ENCODE data around the gene TAF1L. TPM values are rescaled to one million over a fixed set of nuclear protein-coding genes. Genes with fewer than 3 reads are reported as not detected.

TAF1L gene
- polyA plus RNA-seq, 1 experiment, result not detected

DNA sequence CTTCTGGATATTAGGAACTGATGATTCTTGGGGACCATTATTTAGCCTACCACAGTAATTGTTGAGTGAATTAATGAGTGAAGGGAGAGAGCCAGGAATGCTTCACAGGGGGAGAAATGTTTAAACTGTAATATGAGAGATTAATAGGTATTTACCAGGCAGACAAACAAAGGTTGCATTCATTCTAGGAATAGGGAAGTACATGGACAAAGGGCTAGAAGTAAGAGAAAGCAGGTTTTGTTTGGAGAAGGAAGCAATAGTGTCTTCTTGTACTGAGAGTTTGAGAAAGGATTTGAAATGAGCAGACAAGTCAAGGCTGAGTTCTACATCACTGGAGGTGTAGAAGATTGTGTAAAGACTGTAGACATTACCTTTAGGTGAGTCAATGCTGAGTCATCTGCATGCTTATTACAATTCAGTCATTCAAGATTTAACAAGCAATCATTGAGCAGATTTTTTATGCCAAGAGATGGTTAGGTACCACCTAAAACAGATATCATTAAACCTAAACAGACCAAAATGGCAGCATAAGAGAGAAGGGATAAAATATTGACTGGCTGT, 8.0 kb downstream of the TAF1L start:
- CTCF ChIA-PET, result no interaction called here
- no peak overlapping the region for H3K27ac ChIP-seq (ENCODE audit: low read depth, low read length)
- DNase-seq (ENCODE audit: low read depth, low spot score), result no peak
- POLR2A ChIA-PET, result no interaction called here
- no peaks in the 10 kb centered on the region for H3K9me3 ChIP-seq (ENCODE audit: control insufficient read depth, insufficient read depth, low read length)
- H3K27me3 ChIP-seq (ENCODE audit: control insufficient read depth, insufficient read depth, low read length), result no peaks in the 10 kb centered on the region
- TF ChIP-seq, protein P1, sequence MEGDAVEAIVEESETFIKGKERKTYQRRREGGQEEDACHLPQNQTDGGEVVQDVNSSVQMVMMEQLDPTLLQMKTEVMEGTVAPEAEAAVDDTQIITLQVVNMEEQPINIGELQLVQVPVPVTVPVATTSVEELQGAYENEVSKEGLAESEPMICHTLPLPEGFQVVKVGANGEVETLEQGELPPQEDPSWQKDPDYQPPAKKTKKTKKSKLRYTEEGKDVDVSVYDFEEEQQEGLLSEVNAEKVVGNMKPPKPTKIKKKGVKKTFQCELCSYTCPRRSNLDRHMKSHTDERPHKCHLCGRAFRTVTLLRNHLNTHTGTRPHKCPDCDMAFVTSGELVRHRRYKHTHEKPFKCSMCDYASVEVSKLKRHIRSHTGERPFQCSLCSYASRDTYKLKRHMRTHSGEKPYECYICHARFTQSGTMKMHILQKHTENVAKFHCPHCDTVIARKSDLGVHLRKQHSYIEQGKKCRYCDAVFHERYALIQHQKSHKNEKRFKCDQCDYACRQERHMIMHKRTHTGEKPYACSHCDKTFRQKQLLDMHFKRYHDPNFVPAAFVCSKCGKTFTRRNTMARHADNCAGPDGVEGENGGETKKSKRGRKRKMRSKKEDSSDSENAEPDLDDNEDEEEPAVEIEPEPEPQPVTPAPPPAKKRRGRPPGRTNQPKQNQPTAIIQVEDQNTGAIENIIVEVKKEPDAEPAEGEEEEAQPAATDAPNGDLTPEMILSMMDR (IDR thresholded peaks at IDR 0.05; ENCODE audit: low read depth, low read length), result no peak
- no peak overlapping the region for H3K4me3 ChIP-seq (ENCODE audit: low read depth, low read length)

DNA sequence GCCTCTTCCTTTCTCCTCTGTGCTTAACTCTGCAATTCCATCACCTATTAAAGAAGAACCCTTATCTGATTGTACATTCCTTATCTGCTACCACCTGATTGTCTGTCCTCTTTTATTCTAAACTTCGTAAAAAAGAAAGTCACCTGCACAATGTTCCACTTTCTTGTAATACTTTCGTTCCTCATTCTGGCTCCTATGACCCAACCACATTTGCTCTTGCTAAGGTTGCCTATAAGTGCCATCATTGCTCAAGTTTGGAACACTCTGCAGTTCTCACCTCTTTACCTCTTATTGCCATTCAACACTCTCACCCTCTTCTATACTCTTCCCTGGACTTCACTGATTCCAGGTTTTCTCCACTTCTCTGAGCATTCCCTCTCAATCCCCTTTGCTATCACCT, 10.1 kb downstream of the TAF1L start:
- POLR2A ChIA-PET, result no interaction called here
- TF ChIP-seq, protein P1 (IDR thresholded peaks at IDR 0.05; ENCODE audit: low read depth, low read length), result no peak

DNA sequence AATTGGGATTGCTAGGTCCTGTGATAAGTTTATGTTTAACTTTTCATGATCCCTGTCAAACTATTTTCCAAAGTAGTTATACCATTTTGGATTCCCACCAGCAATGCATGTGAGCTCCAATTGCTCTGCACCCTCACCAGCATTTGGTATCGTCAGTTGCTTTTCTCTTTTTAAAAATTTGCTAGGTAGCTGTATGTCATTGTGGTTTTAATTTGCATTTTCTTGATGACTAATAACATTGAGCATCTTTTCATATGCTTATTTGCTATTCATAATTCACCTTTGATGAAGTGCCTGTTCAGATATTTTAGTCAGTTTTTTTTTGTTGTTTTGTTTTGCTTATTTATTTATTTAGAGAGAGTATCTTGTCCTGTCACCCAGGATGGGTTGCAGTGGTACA, 12.5 kb downstream of the TAF1L start:
- POLR2A ChIA-PET, result no interaction called here
- TF ChIP-seq, protein P1 (IDR thresholded peaks at IDR 0.05; ENCODE audit: low read depth, low read length), result no peak
- H3K27ac ChIP-seq (ENCODE audit: low read depth, low read length), result no peak overlapping the region

More for the DNA sequence above, 10.1 kb downstream of the TAF1L start:
- Histone ChIP-seq H3K4me3 (ENCODE audit: low read depth, low read length) (no peak overlapping the region), H3K27ac (ENCODE audit: low read depth, low read length) (no peak overlapping the region), H3K9me3 (ENCODE audit: control insufficient read depth, insufficient read depth, low read length) (no peaks in the 10 kb centered on the region), H3K27me3 (ENCODE audit: control insufficient read depth, insufficient read depth, low read length) (no peaks in the 10 kb centered on the region)
- DNase-seq (ENCODE audit: low read depth, low spot score), result no peak
- CTCF ChIA-PET, result no interaction called here

DNA sequence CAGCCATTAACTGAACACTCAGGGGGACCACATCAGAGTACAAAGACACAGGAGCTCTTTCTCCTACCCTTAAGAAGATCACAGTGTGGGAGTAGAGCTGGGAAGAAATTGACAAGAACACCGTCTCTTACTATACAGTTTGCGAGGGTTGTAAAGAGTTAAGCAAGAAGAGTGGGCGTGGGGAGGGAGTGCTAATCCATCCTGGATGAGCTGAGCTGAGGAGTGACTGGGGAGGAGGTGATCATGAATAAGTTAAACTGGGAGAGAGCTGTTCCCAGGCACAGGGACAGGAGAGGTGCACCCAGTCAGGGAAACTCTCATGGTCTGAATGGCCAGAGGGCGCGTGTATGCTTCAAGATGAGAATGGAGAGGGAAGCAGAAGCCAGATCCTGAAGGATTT, 17.2 kb downstream of the TAF1L start:
- POLR2A ChIA-PET, result no interaction called here
- H3K9me3 ChIP-seq (ENCODE audit: control insufficient read depth, insufficient read depth, low read length), result no peaks in the 10 kb centered on the region
- TF ChIP-seq, protein P1 (IDR thresholded peaks at IDR 0.05; ENCODE audit: low read depth, low read length), result no peak
- no peak for DNase-seq (ENCODE audit: low read depth, low spot score)
- no peak overlapping the region for H3K4me3 ChIP-seq (ENCODE audit: low read depth, low read length)
- no peaks in the 10 kb centered on the region for H3K27me3 ChIP-seq (ENCODE audit: control insufficient read depth, insufficient read depth, low read length)
- no peak overlapping the region for H3K27ac ChIP-seq (ENCODE audit: low read depth, low read length)
- CTCF ChIA-PET, result interaction anchor here (1.0 kb wide), 1 partner anchor 37 kb away, joined by 3 read pairs; no protein-coding TSS in a partner anchor

More for the DNA sequence above, 12.5 kb downstream of the TAF1L start:
- Histone ChIP-seq H3K9me3 (ENCODE audit: control insufficient read depth, insufficient read depth, low read length) (no peaks in the 10 kb centered on the region), H3K4me3 (ENCODE audit: low read depth, low read length) (no peak overlapping the region), H3K27me3 (ENCODE audit: control insufficient read depth, insufficient read depth, low read length) (no peaks in the 10 kb centered on the region)
- no peak for DNase-seq (ENCODE audit: low read depth, low spot score)
- CTCF ChIA-PET, result interaction anchor here (0.6 to 1.2 kb wide), 2 partner anchors 41 to 339 kb away, joined by 3 read pairs; no protein-coding TSS in a partner anchor

DNA sequence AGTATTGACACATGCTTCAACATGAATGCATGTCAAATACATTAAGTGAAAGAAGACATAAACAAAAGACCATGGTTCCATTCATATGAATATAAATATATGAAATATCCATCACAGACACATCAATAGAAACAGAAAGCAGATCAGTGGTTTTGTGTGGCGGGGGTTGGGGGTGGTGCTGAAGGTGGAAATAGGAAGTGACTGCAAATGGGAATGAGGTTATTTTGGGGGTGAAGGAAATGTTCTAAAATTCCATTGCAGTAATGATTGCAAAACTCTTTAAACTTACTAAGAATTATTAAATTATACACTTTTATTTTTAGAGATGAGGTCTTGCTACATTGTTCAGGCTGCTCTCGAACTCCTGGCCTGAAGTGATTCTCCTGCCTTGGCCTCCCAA, 28.7 kb downstream of the TAF1L start:
- Histone ChIP-seq H3K27ac (ENCODE audit: low read depth, low read length) (no peak overlapping the region), H3K4me3 (ENCODE audit: low read depth, low read length) (no peak overlapping the region), H3K27me3 (ENCODE audit: control insufficient read depth, insufficient read depth, low read length) (peaks cover 4% of the 10 kb centered on the region), H3K9me3 (ENCODE audit: control insufficient read depth, insufficient read depth, low read length) (no peaks in the 10 kb centered on the region)
- TF ChIP-seq, protein P1 (IDR thresholded peaks at IDR 0.05; ENCODE audit: low read depth, low read length), result no peak
- POLR2A ChIA-PET, result no interaction called here
- DNase-seq (ENCODE audit: low read depth, low spot score), result no peak
- CTCF ChIA-PET, result no interaction called here
